Pulmonary artery endothelial cell (primary cell): ENCODE data around the gene IL2RG. TPM values are rescaled to one million over a fixed set of nuclear protein-coding genes. Genes with fewer than 3 reads are reported as not detected.

Experiments
- DNase-seq: peaks from one replicate; pipeline ENCODE4 v3.0.0-alpha.2; 2011; ENCODE audit warnings: low read depth, low spot score
- total RNA-seq: library from RNA; depleted of rRNA; stranded (reverse); fragments of >200 nt; gene quantifications from 2 replicates; pipeline ENCODE4 v1.2.3, GENCODE V29; 2014

IL2RG gene
- not detected in 2 replicates for total RNA-seq

- no peak for DNase-seq
These were observed at the start of gene IL2RG for GRCh38 chrX:71111141-71111843. Gene IL2RG, minus strand, starts transcription at chrX:71111577. Its CDS starts 38 bp downstream, at chrX:71111539.

GRCh38 chrX:71160475-71160874 is 49.1 kb upstream of the IL2RG start:
- DNase-seq = no peak

GRCh38 chrX:71159335-71159734 is 48.0 kb upstream of the IL2RG start:
- no peak for DNase-seq

DNA sequence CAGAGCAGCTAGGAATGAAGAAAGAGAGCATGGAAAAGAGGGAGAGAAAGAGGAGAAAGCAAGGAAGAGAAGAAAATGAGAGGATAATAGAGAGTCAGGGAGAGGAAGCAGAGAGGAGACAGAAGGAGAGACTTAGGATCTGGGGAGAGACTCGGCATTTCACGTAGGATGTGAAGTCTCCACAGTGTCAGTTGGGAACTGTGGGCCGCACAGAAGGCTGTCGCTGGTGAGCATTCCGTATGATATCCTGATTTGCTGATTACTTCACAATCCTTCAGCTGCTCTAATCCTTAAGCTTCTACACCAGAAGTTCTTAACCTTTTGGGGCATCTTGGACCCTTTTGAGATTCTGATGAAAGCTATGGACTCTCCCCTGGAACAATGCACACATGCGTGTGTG is 47.2 kb upstream of the IL2RG start:
- no peak for DNase-seq

GRCh38 chrX:71154641-71155040 is 43.3 kb upstream of the IL2RG start:
- DNase-seq = no peak

DNA sequence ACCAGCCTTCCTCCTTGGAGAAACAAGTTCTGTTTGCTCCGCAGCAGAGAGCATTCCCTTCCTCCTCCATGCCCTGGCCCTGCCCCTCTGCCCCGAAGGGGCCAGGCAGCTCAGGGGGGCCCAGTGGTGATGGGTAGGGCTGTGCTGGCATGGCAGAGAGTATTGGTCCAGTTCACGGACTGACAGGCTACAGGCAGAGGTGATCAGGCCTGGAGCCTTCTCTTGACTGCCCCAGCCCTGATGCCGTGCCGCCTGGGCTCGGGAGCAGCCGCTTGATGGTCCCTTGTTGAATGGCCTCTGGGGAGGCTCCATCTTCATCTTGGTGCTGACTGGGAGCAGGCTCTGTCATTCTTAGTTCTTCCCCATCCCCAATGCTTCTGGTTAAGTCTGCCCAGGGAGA is 42.8 kb upstream of the IL2RG start:
- DNase-seq = no peak

DNA sequence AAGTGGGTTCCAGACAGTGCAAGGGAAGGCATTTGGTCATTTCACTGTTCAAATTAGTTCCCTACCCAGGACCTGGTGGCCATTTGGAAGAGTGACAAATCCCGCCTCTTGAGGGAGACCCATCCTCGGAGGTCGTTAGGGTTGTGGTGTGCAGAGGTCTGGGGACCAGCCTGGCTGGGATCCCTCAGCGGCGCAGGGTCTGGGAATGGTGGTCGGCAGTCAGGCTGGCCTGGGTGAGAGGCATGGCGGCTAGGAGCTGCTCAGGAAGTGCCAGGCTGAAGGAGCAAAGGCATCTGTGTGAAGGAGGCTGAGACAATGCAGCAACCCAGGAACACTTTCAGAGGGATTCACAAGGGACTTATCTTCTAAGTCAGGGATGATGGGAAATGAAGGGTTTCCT is 40.0 kb upstream of the IL2RG start:
- DNase-seq = no peak

- DNase-seq = no peak
These were observed 36.9 kb upstream of the IL2RG start for GRCh38 chrX:71148278-71148663.

DNA sequence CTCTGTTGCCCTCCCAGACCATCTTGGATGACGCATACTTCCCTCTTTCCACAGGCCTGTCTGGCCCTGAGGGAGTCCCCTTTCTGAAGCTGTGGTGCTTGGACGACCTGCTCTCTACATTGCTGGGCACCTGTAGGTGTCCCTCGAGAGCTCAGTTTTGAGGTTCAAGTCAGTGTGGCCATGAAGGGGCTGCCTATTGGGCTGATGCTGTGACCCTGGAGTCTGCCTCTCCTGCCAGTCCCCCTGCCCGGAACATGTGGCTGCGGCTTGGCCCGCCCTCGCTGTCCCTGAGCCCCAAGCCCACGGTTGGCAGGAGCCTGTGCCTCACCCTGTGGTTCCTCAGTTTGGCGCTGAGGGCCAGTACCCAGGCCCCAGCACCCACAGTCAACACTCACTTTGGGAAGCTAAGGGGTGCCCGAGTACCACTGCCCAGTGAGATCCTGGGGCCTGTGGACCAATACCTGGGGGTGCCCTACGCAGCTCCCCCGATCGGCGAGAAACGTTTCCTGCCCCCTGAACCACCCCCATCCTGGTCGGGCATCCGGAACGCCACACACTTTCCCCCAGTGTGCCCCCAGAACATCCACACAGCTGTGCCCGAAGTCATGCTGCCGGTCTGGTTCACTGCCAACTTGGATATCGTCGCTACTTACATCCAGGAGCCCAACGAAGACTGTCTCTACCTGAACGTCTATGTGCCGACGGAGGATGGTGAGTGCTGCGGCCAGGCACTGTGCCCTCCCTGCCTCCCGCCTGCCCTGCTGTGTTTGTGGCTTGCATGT is 36.3 kb upstream of the IL2RG start:
- DNase-seq = no peak

DNA sequence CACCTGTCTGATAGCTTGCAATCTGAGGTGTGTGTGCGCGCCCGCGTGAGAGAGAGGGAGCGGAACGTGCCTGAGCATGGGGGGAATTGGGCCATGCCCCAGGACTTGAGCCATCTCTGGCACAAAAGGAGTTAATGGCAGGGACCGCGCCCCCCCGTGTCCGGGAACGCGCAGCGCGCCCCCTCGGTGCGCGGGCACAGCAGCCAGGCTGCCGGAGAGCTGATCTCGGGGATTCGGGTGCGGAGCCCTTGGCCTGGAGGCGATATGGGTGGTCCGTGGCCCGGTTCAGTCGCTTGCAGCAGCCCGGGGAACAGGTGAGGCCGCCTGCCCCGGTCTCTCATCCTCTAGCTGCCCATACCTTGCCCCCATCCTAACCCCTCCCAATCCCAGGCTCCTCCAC is 33.3 kb upstream of the IL2RG start, which contains the start of gene NLGN3:
Gene NLGN3 (plus strand): TSS at position 191 of the 400 bp plus-strand sequence. CDS start 2,909 bp downstream, outside the sequence.
- no peak for DNase-seq

DNA sequence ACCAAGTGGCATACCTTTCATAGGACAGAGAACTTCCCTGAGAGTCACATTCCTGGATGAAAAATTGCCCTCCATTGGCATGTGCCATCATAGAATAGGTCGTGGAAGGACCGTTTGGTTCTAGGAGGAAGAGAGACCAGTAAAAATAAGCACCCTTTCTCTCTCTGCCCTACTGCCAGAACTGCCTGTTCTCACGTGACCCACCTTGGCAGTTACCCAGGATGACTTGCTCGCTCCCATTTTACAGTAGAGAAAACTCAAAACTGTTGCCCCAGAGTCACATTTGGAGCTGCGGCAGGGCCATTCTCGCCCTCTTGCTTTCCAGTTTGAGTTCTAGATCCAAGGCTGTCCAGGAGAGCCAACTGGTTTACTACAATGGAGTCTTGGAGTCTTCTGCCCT is 32.1 kb upstream of the IL2RG start:
- DNase-seq = no peak

DNA sequence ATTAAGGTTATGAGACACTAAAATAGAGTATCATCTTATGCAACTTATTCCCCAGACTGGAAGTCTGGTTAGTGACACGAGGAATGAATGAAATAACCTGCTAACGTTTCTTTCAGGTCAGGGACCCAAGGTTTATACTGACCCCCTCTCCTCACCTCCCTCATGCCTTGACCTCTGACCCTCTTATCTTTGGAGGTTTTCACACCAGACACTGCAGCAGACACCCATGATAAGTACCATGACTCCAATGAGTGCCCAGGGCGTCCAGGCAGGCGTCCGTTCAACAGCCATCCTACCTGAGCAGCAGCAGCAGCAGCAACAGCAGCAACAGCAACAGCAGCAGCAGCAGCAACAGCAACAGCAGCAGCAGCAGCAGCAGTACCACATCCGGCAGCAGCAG is 29.1 kb upstream of the IL2RG start:
- DNase-seq = no peak

DNA sequence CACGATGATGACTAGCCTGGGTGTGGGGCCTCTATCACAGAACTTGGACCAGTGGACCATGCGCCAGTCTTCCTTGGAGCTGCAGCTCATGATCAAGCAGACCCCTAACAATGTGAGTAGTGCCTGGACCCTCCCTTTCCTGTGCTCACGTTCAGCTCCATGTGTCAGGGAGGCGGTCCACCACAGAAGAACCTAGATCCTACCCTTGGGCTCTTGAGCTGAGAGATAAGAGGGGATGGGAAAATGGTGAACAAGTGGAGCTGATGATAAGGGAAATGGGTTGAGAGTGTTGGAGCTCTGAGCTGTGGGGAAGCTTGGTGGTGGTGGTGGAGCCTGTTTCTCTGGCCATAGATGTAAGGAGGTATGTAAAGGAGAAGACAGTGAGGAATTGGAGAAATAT is 20.1 kb upstream of the IL2RG start:
- no peak for DNase-seq

DNA sequence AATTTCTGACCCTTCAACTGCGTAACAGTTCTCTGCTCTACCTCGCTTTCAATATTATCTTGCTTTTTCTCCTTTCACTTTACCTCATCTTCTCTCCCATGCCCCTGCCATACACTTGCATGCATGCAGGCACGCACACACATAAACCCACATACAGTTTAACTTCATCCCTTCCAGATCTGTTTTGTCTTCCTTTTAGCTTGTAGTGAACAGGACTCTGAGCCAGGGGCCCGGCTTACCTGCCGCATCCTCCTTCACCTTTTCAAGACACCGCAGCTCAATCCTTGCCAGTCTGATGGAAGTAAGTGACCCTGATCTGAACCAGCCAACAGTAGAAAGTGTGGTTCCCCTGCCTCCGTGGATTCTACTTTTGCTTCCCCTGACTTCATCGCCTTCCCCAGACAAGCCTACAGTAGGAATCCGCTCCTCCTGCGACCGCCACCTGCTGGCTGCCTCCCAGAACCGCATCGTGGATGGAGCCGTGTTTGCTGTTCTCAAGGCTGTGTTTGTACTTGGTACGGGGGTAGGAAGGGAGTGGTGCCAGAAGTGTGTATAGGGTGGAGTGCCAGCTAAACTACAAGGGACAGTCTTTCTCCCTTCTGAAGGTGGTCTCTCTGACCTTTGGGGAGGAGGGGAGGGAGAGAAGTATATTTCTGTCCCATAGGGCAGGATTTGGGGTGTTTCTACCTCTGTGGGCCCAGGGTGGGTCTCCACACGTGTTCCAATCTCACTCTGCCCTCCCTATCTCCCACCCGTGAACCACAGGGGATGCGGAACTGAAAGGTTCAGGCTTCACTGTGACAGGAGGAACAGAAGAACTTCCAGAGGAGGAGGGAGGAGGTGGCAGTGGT is 17.8 kb upstream of the IL2RG start:
- no peak for DNase-seq

DNA sequence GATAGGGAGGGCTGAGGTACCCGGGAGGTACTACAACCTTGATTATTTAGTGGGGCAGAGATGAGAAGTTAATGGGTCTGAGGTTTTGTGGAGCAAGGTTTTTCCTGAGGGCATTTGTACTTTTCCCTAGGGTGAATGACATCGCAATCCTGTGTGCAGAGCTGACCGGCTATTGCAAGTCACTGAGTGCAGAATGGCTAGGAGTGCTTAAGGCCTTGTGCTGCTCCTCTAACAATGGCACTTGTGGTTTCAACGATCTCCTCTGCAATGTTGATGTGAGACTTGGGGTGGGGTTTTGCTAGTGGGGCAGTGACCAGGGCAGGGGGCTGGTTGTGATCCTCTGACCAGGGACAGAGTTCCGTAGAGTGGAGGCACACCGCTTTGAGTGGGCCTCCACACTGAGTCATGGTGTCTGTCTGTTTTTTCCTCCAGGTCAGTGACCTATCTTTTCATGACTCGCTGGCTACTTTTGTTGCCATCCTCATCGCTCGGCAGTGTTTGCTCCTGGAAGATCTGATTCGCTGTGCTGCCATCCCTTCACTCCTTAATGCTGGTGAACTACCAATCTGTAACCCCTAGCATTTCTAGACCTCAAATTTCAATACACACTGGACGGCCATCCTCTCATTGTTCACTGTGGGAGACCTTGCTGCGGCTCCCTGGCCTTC is 16.9 kb upstream of the IL2RG start:
- DNase-seq = no peak

- DNase-seq = no peak
These were observed 7.7 kb upstream of the IL2RG start for GRCh38 chrX:71118985-71119535.

DNA sequence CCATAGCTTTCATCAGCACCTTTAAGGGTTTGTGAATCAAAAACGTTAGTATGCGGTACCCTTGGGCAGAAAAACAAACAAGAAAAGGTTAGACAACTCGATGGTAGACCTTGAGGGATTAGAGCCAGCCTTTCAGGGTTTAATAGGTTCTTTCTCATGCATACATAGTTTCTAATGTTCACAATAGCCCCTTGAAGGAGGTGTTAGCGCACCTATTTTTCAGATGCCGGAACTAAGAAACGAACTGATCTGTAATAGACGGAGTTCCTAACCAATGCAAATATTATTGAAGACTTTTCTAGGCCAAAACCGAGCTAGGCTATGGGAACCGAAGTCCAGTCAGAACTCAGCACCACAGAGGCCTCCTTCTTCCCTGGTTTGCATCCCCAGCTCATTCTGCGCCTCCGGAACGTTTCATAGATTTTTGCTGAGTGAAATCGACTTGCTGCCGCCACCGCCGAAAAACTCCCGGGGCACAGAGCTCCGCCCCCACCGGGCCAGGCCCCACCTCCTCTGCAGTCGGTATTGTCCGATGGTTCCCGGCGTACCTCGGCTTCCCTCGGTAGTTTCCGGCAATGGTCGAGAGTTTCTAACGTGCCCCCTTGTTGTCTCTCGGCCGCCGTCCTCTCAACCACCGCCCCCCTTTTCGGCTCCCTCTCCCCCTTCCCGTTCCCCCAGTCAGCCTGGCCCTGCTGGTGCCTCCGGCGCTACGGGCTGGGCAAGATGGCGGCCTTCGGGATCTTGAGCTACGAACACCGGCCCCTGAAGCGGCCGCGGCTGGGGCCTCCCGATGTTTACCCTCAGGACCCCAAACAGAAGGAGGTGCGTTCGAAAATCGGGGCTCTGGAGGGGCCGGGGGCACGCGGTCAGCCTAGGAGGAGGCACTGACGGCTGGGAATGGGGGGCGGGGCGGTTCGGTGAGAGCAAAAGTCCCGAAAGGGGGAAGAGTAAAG is 6.9 kb upstream of the IL2RG start, which contains the start of gene MED12:
Gene MED12 (plus strand): TSS at position 565 of the 953 bp plus-strand sequence. CDS start 159 bp downstream, at position 724.
- peak; percentile 33 for DNase-seq

- no peak for DNase-seq
These were observed 6.0 kb upstream of the IL2RG start for GRCh38 chrX:71117358-71117757.

- no peak for DNase-seq
These were observed 599 bp upstream of the IL2RG start for GRCh38 chrX:71111921-71112431.

GRCh38 chrX:71109051-71109450 is 2.3 kb downstream of the IL2RG start:
- no peak for DNase-seq
